ENCODE data around the gene PIGZ.

Gene PIGZ

GRCh38 chr3:197001106-197001971 lies 32.7 kb upstream of the PIGZ start:
- DNase-seq (ENCODE audit: low spot score): no peak

DNA sequence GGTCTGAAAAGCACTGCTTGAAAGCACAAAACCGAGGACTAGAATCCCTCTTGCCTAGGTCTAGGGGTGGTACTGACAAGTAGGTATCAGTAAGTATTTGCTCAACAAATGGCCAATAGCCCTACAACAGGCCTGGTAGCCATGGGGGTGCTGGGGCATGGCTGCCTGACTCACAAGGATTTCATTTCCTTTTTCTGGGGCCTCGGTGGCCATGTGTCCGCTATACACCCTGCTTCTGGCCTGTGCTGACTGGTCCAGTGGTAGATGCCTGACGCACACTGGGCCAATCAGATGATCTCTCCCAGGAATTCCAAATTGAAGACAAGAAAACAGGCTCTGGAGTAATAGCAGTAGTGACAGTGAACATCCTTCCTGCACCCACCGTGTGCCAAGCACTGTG lies 31.6 kb upstream of the PIGZ start:
- DNase-seq (ENCODE audit: low spot score): no peak

- no peak for DNase-seq (ENCODE audit: low spot score)
These were observed 30.5 kb upstream of the PIGZ start for GRCh38 chr3:196998966-196999760.

DNA sequence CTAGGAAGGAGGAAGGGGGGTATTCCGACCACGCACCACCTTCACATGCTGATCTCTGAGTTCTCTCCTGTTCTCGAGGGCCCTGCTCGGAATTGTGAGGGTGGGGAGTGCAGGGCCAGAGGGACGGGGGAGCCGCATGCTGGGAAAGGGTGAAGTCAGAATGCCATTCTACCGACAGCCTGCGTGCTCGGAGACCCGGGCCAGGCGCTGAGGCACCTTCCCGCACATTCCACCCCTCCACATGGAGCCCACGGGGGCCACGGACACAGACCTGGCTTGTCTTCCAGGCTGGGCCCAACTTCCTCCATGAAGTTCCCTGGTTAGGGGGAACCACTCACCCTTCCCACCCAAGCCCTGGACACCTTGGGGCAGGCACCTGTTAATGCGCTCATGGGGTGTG lies 28.7 kb upstream of the PIGZ start:
- DNase-seq (ENCODE audit: low spot score): no peak

DNA sequence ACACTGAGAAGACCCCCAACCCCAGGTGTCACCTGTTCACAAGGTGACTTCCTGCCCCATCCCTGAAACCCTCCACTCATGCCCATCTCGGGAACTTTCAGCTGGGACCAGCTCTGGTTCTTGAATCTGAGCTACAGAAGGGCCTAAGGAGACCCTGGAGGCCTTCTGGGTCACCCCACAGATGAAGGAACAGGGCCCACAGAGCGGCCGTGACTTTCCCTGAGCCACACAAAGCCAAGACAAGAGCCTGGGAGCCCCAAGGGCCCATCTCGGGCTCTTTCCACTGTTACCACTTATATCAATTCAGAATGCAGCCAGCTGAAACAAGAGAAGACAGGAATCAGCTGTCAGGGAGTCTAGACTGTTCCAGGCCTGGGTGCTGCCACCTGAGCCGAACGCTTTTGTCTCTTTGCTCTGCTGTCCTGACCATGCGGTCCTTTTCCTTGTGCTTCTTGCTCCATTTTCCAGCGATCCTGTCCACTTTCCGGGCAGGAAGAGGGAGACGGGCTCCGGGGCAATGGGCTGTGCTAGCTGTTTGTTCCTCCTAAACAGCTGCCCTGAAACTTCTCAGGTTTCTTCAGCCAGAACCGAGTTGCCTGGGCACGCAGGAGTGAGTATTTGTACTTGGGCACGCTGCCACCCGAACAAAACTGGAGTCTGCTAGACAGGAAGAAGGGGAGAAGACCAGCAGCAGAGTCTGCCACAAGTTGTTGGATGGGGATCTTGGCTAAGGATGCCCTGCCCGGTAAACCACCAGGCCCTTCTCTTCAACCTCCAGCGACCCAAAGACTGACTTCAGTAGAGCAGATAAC lies 28.0 kb upstream of the PIGZ start:
- no peak for DNase-seq (ENCODE audit: low spot score)

GRCh38 chr3:196995646-196996355 lies 27.2 kb upstream of the PIGZ start:
- no peak for DNase-seq (ENCODE audit: low spot score)

GRCh38 chr3:196995027-196995426 lies 26.4 kb upstream of the PIGZ start:
- DNase-seq (ENCODE audit: low spot score): no peak

GRCh38 chr3:196994056-196994455 lies 25.4 kb upstream of the PIGZ start:
- DNase-seq (ENCODE audit: low spot score): no peak

DNA sequence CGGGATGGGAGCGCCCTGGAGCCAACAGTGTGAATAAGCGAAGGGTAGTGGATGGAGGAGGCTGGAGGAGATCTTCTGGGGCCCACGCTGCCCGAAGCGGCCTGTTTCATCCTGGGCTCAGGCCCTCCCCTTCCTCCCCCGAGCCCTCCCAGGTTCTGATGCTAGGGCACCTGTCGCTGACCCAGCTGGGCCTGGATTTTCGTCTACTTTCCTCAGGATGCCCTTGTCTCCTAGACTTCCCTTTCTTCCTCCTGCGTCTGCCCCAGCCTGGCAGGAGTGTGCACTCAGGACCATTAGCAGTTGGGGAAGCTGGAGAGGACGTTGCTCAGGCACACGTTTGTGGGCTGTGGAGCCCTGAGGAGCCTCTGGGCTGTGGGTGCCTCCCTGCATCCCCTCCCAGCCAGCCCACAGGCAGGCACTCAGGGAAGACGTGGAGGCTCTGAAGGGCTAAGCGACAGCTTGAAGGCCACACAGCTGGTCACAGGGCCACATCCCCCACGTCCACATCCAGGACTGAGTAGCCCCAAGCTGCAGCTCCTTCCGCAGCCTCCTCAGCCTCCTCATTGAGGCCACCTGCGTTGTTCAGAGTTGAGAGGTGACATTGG lies 23.9 kb upstream of the PIGZ start:
- no peak for DNase-seq (ENCODE audit: low spot score)

DNA sequence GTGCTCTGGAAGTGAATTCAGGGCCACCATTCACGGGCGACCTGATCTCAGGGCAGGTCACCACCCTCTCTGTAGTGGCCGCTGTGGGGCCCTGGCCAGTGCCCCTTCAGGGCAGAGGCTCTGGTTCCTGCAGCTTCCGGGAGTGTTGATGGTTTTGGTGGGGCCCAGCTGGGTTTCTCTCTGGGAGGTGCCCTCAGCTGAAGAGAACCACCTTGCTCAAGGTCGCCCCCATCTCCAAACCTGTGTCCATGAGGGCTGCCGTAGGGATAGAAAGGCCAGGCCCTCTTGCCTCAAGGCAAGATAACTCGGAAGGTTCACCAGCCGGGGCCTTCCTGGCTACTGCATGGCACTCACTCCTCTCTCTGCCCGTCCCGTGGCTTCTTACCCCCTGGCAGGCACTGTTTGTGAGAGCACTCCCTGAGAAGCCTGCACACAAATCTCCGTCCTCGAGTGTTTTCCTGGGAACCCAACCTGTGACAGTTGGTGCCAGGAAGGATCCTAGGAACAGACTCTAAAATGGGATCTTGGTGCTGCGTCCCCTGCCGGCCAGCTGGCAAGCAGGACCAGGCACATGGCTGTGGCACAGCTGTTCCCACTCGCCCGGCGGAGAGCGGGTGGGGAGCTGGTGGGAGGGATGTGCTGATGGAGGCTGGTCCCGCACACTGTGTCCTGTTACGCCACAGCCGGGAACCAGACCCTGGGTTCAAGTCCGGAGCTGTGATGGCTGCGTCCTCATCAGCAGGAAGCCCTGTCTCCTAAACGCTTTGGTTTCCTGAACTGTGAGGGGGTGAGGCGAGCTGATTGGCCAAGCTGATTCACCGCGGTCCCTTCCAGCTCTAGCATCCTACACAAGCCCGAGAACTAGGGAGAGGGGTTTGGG lies 23.2 kb upstream of the PIGZ start:
- no peak for DNase-seq (ENCODE audit: low spot score)

GRCh38 chr3:196990601-196991007 lies 22.0 kb upstream of the PIGZ start:
- DNase-seq (ENCODE audit: low spot score): no peak

DNA sequence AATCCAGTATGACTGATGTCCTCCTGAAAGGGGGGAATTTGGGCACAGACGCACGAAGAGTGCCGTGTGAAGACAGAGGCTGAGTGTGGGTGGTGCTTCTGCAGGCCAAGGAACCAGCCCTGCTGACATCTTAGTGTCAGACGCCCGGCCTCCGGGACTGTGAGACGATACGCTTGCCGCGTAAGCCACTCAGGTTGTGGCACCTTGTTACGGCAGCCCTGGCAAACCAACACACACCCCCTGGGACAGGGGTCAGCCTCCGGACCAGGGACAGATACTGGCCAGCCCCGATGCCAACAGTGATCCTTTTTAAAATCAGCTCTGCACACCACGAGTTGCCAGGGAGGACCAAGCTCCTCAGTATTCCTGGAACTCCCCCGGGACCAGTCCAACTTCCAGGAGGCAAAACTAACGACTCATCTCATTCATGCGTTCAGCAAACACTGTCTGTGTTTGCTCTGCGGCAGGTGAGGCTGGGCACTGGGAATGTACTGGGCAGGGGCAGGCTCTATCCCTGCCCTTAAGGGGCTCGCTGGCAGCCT lies 21.2 kb upstream of the PIGZ start:
- DNase-seq (ENCODE audit: low spot score): no peak

DNA sequence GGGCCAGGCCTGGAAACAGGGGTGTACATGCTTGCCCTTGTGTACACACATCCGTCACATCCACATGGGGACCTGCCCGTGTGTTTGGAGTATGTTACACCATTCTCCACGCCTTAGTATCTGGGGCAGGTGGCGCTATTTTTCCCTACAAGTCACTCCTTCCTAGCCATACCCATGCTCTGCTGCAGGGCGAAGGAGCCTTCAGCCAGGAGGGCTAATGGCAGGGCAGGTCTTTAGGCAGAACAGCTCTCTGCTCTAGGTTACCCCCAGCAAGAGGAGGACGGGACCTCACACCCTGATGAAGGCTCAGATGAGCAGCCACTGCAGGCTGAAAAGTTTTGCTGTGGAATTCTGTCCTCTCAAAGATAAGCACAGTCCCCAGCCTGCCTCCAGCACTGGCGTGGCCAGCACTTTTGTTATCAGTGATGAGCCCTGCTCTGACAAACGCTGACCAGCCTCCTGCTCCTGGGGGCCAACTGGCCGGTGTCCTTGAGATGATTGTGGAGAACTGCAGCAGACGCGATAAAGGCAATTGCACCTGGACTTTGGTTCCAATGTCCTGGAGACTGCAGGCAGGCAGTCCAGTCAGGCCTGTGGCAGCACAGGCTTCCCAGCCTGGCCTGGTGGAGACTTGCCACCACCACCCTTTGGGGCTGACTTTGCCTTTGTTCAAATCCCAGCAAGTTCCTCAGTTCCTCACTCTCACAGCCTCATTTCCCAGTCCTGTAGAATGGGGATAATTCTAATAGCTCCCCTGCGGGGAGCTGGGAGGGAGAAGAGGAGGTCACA lies 19.8 kb upstream of the PIGZ start:
- no peak for DNase-seq (ENCODE audit: low spot score)

DNA sequence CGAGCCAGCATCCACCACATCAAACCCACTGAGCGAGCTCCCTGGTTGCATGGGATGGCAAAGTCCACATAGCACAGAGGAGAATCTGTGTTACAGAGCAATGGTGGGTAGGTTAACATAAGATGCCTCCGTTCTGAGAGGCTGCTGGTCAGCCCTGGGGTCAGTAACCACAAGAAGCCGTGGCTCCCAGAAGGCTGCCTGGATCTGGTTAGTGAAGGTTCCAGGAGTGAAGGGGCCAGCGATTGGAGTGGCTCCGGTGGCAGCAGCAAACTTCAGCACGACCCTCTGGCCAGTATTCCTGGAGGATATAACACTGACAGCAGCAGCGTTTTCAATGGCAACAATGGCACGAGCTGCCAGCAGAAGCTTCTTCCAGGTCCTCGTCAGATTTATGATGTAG lies 18.4 kb upstream of the PIGZ start:
- DNase-seq (ENCODE audit: low spot score): no peak

DNA sequence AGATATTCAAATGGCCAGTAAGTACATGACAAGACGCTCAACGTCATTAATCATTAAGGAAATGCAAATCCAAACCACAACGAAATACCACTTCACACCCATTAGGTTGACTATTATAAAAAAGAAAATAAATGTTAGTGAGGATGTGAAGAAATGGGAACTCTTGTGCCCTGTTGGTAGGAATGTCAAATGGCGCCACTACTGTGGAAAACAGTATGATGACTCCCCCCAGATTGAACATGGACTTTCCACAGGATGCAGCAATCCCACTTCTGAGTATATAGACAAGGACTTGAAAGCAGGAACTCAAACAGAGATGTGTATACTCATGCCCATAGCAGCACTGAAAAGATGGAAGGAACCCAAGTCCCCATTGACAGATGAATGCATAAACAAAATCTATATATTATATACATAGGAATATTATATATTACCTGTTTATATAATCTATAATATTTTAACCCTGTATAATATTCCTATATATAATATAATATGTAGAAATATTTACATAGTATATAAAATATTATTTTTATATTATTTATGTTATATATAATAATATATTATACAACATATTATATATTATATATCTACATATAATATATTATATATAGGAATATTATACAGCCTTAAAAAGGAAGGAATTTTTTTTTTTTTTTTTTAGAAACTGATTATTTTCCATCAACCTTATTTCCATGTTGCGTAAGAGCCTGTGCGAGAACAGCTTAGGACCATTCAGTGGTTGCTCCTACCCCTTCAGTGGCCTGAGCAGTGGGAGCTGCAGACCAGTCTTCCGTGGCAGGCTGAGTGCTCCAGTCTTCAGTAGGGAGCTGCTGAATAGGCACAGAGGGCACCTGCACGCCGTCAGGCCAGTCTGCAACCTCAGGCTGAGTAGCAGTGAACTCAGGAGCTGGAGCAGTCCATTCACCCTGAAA lies 17.6 kb upstream of the PIGZ start:
- no peak for DNase-seq (ENCODE audit: low spot score)

GRCh38 chr3:196985298-196985697 lies 16.7 kb upstream of the PIGZ start:
- no peak for DNase-seq (ENCODE audit: low spot score)

DNA sequence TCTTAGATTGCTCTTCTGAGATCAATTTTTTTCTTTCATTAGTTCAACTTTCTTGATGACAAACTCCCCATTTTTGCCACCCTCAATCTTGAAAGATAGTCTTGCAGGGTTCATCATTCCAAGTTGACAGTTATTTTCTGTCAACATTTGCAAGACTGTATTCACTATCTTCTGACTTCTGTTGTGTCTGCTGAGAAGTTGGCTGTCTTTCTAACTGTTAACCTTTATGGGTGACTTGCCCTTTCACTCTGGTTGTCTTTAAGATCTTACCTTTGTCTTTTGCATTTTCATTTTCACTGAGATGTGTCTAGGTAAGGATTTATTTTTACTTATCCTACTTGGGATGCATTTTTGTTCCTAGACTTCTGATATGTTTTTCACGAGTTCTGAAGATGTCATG lies 14.6 kb upstream of the PIGZ start:
- DNase-seq (ENCODE audit: low spot score): no peak

DNA sequence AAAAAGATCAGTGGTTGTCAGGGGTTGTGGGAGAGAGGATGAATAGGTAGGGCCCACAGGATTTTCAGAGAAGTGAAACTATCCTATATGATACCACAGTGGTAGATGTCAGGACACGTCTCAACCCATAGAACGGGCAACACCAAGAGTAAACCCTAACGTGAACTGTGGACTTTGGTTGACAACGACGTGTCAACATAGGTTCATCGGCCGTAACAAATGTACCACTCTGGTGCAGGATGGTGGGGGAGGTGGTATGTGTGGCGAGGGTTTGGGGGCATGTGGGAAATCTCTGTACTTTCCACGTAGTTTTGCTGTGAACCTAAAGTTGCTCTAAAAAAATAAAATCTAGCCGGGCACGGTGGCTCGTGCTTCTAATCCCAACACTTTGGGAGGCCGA lies 13.0 kb upstream of the PIGZ start:
- DNase-seq (ENCODE audit: low spot score): no peak

All from Ammon's horn (tissue), 1 donor.